PC-3 (cell line): ENCODE data around the gene NOL4L. TPM values are rescaled to one million over a fixed set of nuclear protein-coding genes. Genes with fewer than 3 reads are reported as not detected.
"Not testable (repeated sequence)": the region's sequence is repeated elsewhere in the genome, so short reads cannot be mapped to it uniquely, and the experiment has no call there.

Source experiments
- ATAC-seq: fragments of 200-7000 bp; cut with Tn5 transposase; 2 replicates; pipeline ENCODE4 v1.9.1; 2020; ENCODE audit warnings: mild to moderate bottlenecking, moderate library complexity
- BruUV-seq: library from RNA; stranded (reverse); fragments of 400-500 nt; replicated peaks from 2 replicates; lab custom pipeline; 2021; lab: Mats Ljungman, UMichigan
- CTCF ChIA-PET: fragments of 300-600 bp; sonication (Branson Sonifier 250); formaldehyde crosslinking; loops from one replicate; lab custom pipeline; 2022; ENCODE audit warnings: antibody characterized with exemption; lab: Charles Lee
- POLR2A ChIA-PET: fragments of 300-600 bp; sonication (Branson Sonifier 250); formaldehyde crosslinking; loops from one replicate; lab custom pipeline; 2022; ENCODE audit warnings: antibody characterized with exemption; ENCODE audit not compliant: unreplicated experiment; lab: Charles Lee
- DNase-seq: peaks from one replicate; pipeline ENCODE4 v3.0.0-alpha.2; 2015
- H2AFZ ChIP-seq: fragments of 300-600 bp; sonication (generic); 2 replicates; pipeline ENCODE4 v1.6.0; 2016; ENCODE audit warnings: antibody characterized with exemption, low read length
- H3F3A ChIP-seq: fragments of 300-600 bp; sonication (generic); one replicate; pipeline ENCODE4 v1.6.0; 2017; ENCODE audit warnings: antibody characterized with exemption, low read length, control low read depth, mild to moderate bottlenecking; ENCODE audit not compliant: unreplicated experiment
- H3K27ac ChIP-seq: fragments of 300-600 bp; sonication (generic); 2 replicates; pipeline ENCODE4 v1.5.1; 2016; ENCODE audit warnings: mild to moderate bottlenecking, low read length
- H3K27me3 ChIP-seq: fragments of 300-600 bp; sonication (generic); 2 replicates; pipeline ENCODE4 v1.6.1; 2016; ENCODE audit warnings: low read length, mixed read lengths
- H3K36me3 ChIP-seq: fragments of 300-600 bp; sonication (generic); 2 replicates; pipeline ENCODE4 v1.6.1; 2016; ENCODE audit warnings: low read depth, mixed run types, low read length, mixed read lengths
- H3K4me1 ChIP-seq: fragments of 300-600 bp; sonication (generic); 2 replicates; pipeline ENCODE4 v1.5.1; 2016; ENCODE audit warnings: low read length; ENCODE audit not compliant: insufficient read depth
- H3K4me2 ChIP-seq: fragments of 300-600 bp; sonication (generic); 2 replicates; pipeline ENCODE4 v1.6.0; 2016; ENCODE audit warnings: low read length
- H3K4me3 ChIP-seq: fragments of 300-600 bp; sonication (generic); 2 replicates; pipeline ENCODE4 v1.5.1; 2016; ENCODE audit warnings: mild to moderate bottlenecking, low read length, mixed read lengths
- H3K79me2 ChIP-seq: fragments of 300-600 bp; sonication (generic); 2 replicates; pipeline ENCODE4 v1.6.1; 2017; ENCODE audit warnings: low read length, mixed read lengths
- H3K9ac ChIP-seq: fragments of 300-600 bp; sonication (generic); 2 replicates; pipeline ENCODE4 v1.6.0; 2016; ENCODE audit warnings: mild to moderate bottlenecking, low read length
- H3K9me2 ChIP-seq: fragments of 300-600 bp; sonication (generic); replicated peaks from 2 replicates; pipeline ENCODE4 v1.6.1; 2016; ENCODE audit warnings: mixed run types, low read length, mixed read lengths
- H3K9me3 ChIP-seq: fragments of 300-600 bp; sonication (generic); 2 replicates; pipeline ENCODE4 v1.6.1; 2016; ENCODE audit warnings: low read length, mixed read lengths
- H4K20me1 ChIP-seq: fragments of 300-600 bp; sonication (generic); 2 replicates; pipeline ENCODE4 v1.6.1; 2016; ENCODE audit warnings: low read length, mixed read lengths
- EZH2 ChIP-seq: fragments of 300-600 bp; sonication (generic); IDR thresholded peaks from one replicate; pipeline ENCODE4 v1.6.1; 2017; ENCODE audit warnings: antibody characterized with exemption, mild to moderate bottlenecking, low read length; ENCODE audit not compliant: unreplicated experiment
- EZH2phosphoT487 ChIP-seq: fragments of 300-600 bp; sonication (generic); IDR thresholded peaks from 2 replicates; pipeline ENCODE4 v1.6.1; 2018; ENCODE audit warnings: mild to moderate bottlenecking, antibody characterized with exemption, low read length, borderline replicate concordance
- intact Hi-C: fragments of 100-400 bp; cut with micrococcal nuclease; formaldehyde crosslinking; loops from 2 replicates; pipeline ENCODE4 v1.9.0; 2023
- total RNA-seq: library from RNA; depleted of rRNA; stranded (reverse); fragments of >200 nt; gene quantifications from 2 replicates; pipeline ENCODE4 v1.2.3, GENCODE V29; 2014
- TF ChIP-seq, protein P1 (sequence below): fragments of 300-600 bp; sonication (generic); conservative IDR thresholded peaks from 2 replicates; pipeline ENCODE4 v1.5.1; 2017; ENCODE audit warnings: antibody characterized with exemption, low read depth, mild to moderate bottlenecking, low read length

Gene NOL4L
- total RNA-seq, 1 experiment from 2014 or later, result 7.3 TPM

DNA sequence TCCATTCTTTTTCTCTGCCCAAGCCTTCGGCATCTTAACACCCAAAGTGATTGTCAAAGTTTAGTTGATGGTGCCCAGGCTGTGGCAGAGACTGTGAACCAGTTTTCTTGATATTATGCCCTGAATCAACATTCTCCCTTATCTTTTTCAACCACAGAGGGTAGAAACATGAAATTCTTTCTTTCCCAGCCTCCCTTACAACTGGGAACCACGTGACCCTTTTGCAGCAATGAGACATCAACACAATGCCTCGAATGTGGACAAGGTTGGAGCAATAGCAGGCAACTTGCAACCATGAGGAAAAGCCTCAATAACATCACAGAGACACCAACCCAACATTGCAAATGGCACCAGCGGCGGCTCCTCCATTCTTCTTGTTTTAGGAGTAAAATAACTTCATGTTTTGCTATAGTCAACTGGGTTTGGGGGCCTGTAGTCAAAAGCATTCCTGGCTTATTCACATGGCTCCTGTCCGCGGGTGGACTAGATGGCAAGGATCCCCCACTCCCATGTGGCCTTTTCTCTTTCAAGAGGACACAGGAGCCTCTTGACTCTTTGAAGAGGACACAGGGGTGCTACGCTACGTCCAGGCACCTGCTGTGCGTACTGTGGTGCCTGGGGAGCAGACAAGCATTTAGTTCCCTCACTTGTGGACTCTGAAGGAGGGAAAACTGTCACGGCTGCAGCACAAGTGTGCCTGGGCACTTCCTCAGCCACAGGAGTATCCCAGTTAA is 90.5 kb downstream of the NOL4L start:
- BruUV-seq, result no TSS peak
- TF ChIP-seq, protein P1, sequence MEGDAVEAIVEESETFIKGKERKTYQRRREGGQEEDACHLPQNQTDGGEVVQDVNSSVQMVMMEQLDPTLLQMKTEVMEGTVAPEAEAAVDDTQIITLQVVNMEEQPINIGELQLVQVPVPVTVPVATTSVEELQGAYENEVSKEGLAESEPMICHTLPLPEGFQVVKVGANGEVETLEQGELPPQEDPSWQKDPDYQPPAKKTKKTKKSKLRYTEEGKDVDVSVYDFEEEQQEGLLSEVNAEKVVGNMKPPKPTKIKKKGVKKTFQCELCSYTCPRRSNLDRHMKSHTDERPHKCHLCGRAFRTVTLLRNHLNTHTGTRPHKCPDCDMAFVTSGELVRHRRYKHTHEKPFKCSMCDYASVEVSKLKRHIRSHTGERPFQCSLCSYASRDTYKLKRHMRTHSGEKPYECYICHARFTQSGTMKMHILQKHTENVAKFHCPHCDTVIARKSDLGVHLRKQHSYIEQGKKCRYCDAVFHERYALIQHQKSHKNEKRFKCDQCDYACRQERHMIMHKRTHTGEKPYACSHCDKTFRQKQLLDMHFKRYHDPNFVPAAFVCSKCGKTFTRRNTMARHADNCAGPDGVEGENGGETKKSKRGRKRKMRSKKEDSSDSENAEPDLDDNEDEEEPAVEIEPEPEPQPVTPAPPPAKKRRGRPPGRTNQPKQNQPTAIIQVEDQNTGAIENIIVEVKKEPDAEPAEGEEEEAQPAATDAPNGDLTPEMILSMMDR, result no peak
- TF ChIP-seq EZH2phosphoT487 (no peak), EZH2 (no peak)
- no peak overlapping the region for H2AFZ ChIP-seq

DNA sequence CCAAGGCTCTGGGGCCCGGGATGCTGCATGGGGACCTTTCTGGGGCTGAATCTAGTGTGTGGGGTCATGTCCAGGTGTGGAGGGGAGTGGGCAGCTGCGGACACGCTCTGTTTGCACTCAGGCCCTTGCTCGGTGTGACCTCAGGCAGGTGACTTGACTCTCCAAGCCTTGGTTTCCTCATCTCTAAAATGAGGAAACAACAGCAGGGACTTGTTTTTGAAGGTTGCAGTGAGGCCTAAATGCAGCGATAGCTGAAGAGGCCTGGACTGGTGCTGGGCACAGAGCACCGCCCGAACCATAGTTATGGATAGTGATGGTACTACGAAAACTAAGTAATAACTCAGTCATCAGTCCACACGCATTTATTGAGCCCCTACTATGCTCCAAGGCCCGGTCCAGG is 91.8 kb downstream of the NOL4L start:
- POLR2A ChIA-PET, result no interaction called here

More for the DNA sequence above, 90.5 kb downstream of the NOL4L start:
- Histone ChIP-seq H3K9me3 (no peaks in the 10 kb centered on the region), H3K36me3 (no peaks in the 10 kb centered on the region), H3K9me2 (no peaks in the 10 kb centered on the region), H3K4me2 (no peak overlapping the region), H4K20me1 (no peaks in the 10 kb centered on the region), H3K4me1 (no peaks in the 10 kb centered on the region), H3F3A (no peaks in the 10 kb centered on the region), H3K9ac (no peak overlapping the region), H3K27ac (no peak overlapping the region), H3K27me3 (no peaks in the 10 kb centered on the region), H3K4me3 (no peak overlapping the region), H3K79me2 (no peaks in the 10 kb centered on the region)
- no peak for ATAC-seq
- CTCF ChIA-PET, result no interaction called here
- POLR2A ChIA-PET, result no interaction called here
- DNase-seq, result no peak
- intact Hi-C loops, result no loop called here

DNA sequence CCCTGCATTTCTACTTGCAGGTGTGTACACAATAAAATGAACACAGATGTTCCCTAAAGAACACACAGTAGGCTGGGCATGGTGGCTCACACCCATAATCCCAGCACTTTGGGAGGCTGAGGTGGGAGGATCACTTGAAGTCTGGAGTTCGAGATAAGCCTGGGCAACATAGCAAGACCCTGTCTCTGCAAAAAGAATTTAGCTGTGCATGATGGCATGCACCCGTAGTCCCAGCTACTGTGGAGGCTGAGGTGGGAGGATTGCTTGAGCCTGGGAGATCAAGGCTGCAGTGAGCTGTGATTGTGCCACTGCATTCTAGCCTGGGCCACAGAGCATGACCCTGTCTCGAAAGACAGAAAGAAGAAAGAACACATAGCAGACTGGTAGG is 93.4 kb downstream of the NOL4L start:
- H3K9me3 ChIP-seq, H3K27me3 ChIP-seq, BruUV-seq, CTCF ChIA-PET, H3K9me2 ChIP-seq, H4K20me1 ChIP-seq, intact Hi-C loops, H2AFZ ChIP-seq, H3K4me3 ChIP-seq, DNase-seq, H3K4me1 ChIP-seq, ATAC-seq, POLR2A ChIA-PET, H3K79me2 ChIP-seq, H3F3A ChIP-seq, H3K4me2 ChIP-seq, H3K36me3 ChIP-seq, H3K9ac ChIP-seq, H3K27ac ChIP-seq: not testable (repeated sequence)

More for the DNA sequence above, 91.8 kb downstream of the NOL4L start:
- CTCF ChIA-PET, result no interaction called here
- no peaks in the 10 kb centered on the region for H3K79me2 ChIP-seq
- no peak overlapping the region for H2AFZ ChIP-seq
- H3K4me1 ChIP-seq, result no peaks in the 10 kb centered on the region
- TF ChIP-seq, protein P1, result no peak
- TF ChIP-seq EZH2phosphoT487, result no peak
- no peak for TF ChIP-seq EZH2
- H3K4me2 ChIP-seq, result no peak overlapping the region
- no peak overlapping the region for H3K4me3 ChIP-seq
- no peaks in the 10 kb centered on the region for H3K36me3 ChIP-seq
- intact Hi-C loops, result no loop called here
- H3F3A ChIP-seq, result no peaks in the 10 kb centered on the region
- no peaks in the 10 kb centered on the region for H4K20me1 ChIP-seq
- BruUV-seq, result no TSS peak
- DNase-seq, result no peak
- no peaks in the 10 kb centered on the region for H3K27me3 ChIP-seq
- H3K9ac ChIP-seq, result no peak overlapping the region
- ATAC-seq, result no peak
- no peaks in the 10 kb centered on the region for H3K9me2 ChIP-seq
- no peaks in the 10 kb centered on the region for H3K9me3 ChIP-seq
- H3K27ac ChIP-seq, result no peak overlapping the region
